Endodermal cell (in vitro differentiated cells): ENCODE measurements around the gene CLPSL1. TPM values are rescaled to one million over a fixed set of nuclear protein-coding genes. Genes with fewer than 3 reads are reported as not detected.

ENCODE experiments used
- DNase-seq: peaks from one replicate; pipeline ENCODE4 v3.0.0-alpha.2; 2017
- H3K27ac ChIP-seq: 2 replicates; pipeline ENCODE4 v1.5.1; 2013; ENCODE audit warnings: mild to moderate bottlenecking, low read depth, low read length, moderate library complexity
- H3K27me3 ChIP-seq: 2 replicates; pipeline ENCODE4 v1.6.1; 2013; ENCODE audit warnings: mild to moderate bottlenecking, low read length, moderate library complexity; ENCODE audit not compliant: insufficient read depth, control insufficient read depth, poor library complexity, severe bottlenecking
- H3K36me3 ChIP-seq: 2 replicates; pipeline ENCODE4 v1.7.0; 2013; ENCODE audit warnings: mild to moderate bottlenecking, low read length, moderate library complexity; ENCODE audit not compliant: control insufficient read depth, insufficient read depth
- H3K4me1 ChIP-seq: one replicate; pipeline ENCODE4 v1.7.0; 2013; ENCODE audit warnings: low read length; ENCODE audit not compliant: control insufficient read depth, insufficient read depth
- H3K4me3 ChIP-seq: 2 replicates; pipeline ENCODE4 v1.5.1; 2013; ENCODE audit warnings: mild to moderate bottlenecking, low read length, moderate library complexity
- H3K9ac ChIP-seq: 2 replicates; pipeline ENCODE4 v1.6.1; 2013; ENCODE audit warnings: mild to moderate bottlenecking, low read length, moderate library complexity; ENCODE audit not compliant: poor library complexity, severe bottlenecking; ENCODE audit errors: extremely low read depth
- H3K9me3 ChIP-seq: 2 replicates; pipeline ENCODE4 v1.6.1; 2013; ENCODE audit warnings: mild to moderate bottlenecking, low read length, moderate library complexity; ENCODE audit not compliant: control insufficient read depth
- H3K27ac Mint-ChIP-seq: 2 replicates; pipeline ENCODE4 v1.8.0; 2020; ENCODE audit warnings: mixed read lengths
- H3K27me3 Mint-ChIP-seq: 2 replicates; pipeline ENCODE4 v1.8.0; 2021; ENCODE audit warnings: mild to moderate bottlenecking, mixed read lengths; ENCODE audit not compliant: insufficient read depth
- H3K36me3 Mint-ChIP-seq: 2 replicates; pipeline ENCODE4 v1.8.0; 2020; ENCODE audit warnings: low read depth, mixed read lengths
- H3K4me1 Mint-ChIP-seq: 2 replicates; pipeline ENCODE4 v1.8.0; 2020; ENCODE audit warnings: mixed read lengths
- H3K4me3 Mint-ChIP-seq: 2 replicates; pipeline ENCODE4 v1.8.0; 2020; ENCODE audit warnings: mild to moderate bottlenecking, moderate library complexity, mixed read lengths
- H3K9me3 Mint-ChIP-seq: 2 replicates; pipeline ENCODE4 v1.8.0; 2020; ENCODE audit warnings: mild to moderate bottlenecking, mixed read lengths
- CTCF ChIP-seq: fragments of 200-600 bp; sonication (generic); conservative IDR thresholded peaks from 2 replicates; pipeline ENCODE4 v1.5.0; 2021; ENCODE audit warnings: antibody characterized with exemption, mild to moderate bottlenecking
- WGBS, 2 experiments: methylation state at CpG; one replicate each; pipeline versions ENCODE4 v1.1.5 to v1.1.7; 2013; ENCODE audit warnings: missing lambda C conversion rate in 2 of 2, mixed read lengths in 1 of 2; ENCODE audit not compliant: insufficient coverage in 1 of 2, insufficient read length in 1 of 2; 5-methylcytosine and 5-hydroxymethylcytosine counted together
- total RNA-seq, 2 donors: library from RNA; stranded (reverse); fragmentation: NEBNext Ultra II Directional in 1 of 2; extraction: Animal tissue kit (Norgen Biotek cat#: 25700) in 1 of 2; gene quantifications; 2 replicates in 1 of 2; 3 replicates in 1 of 2; pipeline ENCODE4 v1.2.1, GENCODE V29; 2021

Gene CLPSL1
- total RNA-seq, 2 donors from 2014 or later: not detected

GRCh38 chr6:35742842-35743241 is 38.0 kb upstream of the CLPSL1 start:
- no peaks in the 10 kb centered on the region for H3K36me3 ChIP-seq
- H3K36me3 Mint-ChIP-seq: no peaks in the 10 kb centered on the region
- H3K9me3 ChIP-seq: no peaks in the 10 kb centered on the region
- no peak overlapping the region for H3K4me3 ChIP-seq
- H3K4me3 Mint-ChIP-seq: no peak overlapping the region
- no peaks in the 10 kb centered on the region for H3K27me3 ChIP-seq
- H3K27ac ChIP-seq: no peak overlapping the region
- peak overlapping the region; percentile 83 for H3K27ac Mint-ChIP-seq
- DNase-seq: peak; percentile 84
- WGBS, 2 experiments: 75 to 83% methylated on average over 5 to 8 of the region's 8 CpGs
- H3K4me1 Mint-ChIP-seq: peaks cover 24% of the 10 kb centered on the region
- no peak overlapping the region for H3K9ac ChIP-seq
- H3K4me1 ChIP-seq: peaks cover 3% of the 10 kb centered on the region
- no peaks in the 10 kb centered on the region for H3K27me3 Mint-ChIP-seq
- no peaks in the 10 kb centered on the region for H3K9me3 Mint-ChIP-seq
- TF ChIP-seq CTCF: peak; percentile 54

- H3K27me3 Mint-ChIP-seq: no peaks in the 10 kb centered on the region
- 84 to 97% methylated on average over 7 of the region's 7 CpGs for WGBS, 2 experiments
- H3K4me3 Mint-ChIP-seq: no peak overlapping the region
- no peaks in the 10 kb centered on the region for H3K27me3 ChIP-seq
- H3K36me3 ChIP-seq: no peaks in the 10 kb centered on the region
- H3K4me3 ChIP-seq: no peak overlapping the region
- H3K4me1 Mint-ChIP-seq: peaks cover 11% of the 10 kb centered on the region
- H3K27ac Mint-ChIP-seq: no peak overlapping the region
- TF ChIP-seq CTCF: no peak
- no peaks in the 10 kb centered on the region for H3K4me1 ChIP-seq
- no peak overlapping the region for H3K9ac ChIP-seq
- no peak overlapping the region for H3K27ac ChIP-seq
- H3K9me3 Mint-ChIP-seq: no peaks in the 10 kb centered on the region
- H3K9me3 ChIP-seq: no peaks in the 10 kb centered on the region
- no peak for DNase-seq
- no peaks in the 10 kb centered on the region for H3K36me3 Mint-ChIP-seq
These were observed 35.3 kb upstream of the CLPSL1 start for GRCh38 chr6:35745509-35745908.

- Histone ChIP-seq H3K36me3 (no peaks in the 10 kb centered on the region), H3K9ac (no peak overlapping the region), H3K27me3 (no peaks in the 10 kb centered on the region), H3K4me1 (no peaks in the 10 kb centered on the region), H3K9me3 (no peaks in the 10 kb centered on the region), H3K4me3 (no peak overlapping the region), H3K27ac (no peak overlapping the region)
- no peak overlapping the region for H3K4me3 Mint-ChIP-seq
- H3K36me3 Mint-ChIP-seq: no peaks in the 10 kb centered on the region
- no peaks in the 10 kb centered on the region for H3K27me3 Mint-ChIP-seq
- peaks cover 5% of the 10 kb centered on the region for H3K4me1 Mint-ChIP-seq
- H3K9me3 Mint-ChIP-seq: no peaks in the 10 kb centered on the region
- H3K27ac Mint-ChIP-seq: no peak overlapping the region
- no peak for TF ChIP-seq CTCF
- no peak for DNase-seq
- 86 to 90% methylated on average over 3 of the region's 3 CpGs for WGBS, 2 experiments
These were observed 34.3 kb upstream of the CLPSL1 start for GRCh38 chr6:35746516-35746915.
